Stimulated activated naive CD4-positive, alpha-beta T cell (primary cell): Measurements from ENCODE around the gene TFF3.
"Not testable (repeated sequence)": the region's sequence is repeated elsewhere in the genome, so short reads cannot be mapped to it uniquely, and the experiment has no call there.

ENCODE experiments used
- DNase-seq, 6 experiments: peaks; one replicate each; lab custom pipeline; 2025; lab: John Stamatoyannopoulos, UW

TFF3 gene

DNA sequence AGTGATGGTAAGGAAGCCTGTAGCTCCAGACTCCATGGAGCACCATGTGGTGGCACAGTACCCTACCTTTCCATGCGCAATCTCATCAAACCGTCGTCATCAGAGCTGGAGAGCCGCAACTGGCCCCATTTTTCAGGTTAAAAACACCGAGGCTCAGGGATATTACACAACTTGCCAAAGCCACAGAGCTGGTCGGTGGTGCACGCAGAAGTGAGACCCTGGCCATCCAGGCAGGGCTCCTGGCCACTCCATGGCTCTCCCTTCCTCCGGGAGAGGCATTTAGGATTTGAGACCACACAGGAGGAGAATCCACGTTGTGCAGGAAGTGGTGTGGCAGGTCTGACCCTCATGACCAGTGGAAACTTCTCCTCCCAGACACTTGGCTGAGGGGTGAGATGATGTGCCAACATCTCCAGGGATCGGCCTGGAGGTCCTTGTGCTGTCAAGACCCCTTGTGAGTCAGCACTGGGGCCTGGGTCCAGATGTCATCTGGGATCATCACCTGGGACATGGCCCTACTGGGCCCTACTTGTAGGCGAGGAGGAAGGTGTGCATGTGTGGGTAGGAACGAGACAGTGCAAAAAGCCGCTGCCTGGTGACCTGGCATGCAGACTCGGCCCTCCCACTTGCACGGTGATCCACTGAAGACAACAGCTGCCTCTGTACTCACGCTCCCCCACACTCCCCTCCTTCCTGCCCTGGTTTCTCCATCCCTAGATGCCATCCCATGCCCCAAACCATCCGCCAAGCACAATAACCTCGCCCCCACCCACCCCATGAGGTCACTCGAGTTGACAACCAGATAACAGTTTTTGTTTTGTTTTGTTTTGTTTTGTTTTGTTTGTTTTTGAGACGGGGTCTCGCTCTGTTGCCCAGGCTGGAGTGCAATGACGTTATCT lies 10.4 kb downstream of the TFF3 start:
- no peak for DNase-seq

DNA sequence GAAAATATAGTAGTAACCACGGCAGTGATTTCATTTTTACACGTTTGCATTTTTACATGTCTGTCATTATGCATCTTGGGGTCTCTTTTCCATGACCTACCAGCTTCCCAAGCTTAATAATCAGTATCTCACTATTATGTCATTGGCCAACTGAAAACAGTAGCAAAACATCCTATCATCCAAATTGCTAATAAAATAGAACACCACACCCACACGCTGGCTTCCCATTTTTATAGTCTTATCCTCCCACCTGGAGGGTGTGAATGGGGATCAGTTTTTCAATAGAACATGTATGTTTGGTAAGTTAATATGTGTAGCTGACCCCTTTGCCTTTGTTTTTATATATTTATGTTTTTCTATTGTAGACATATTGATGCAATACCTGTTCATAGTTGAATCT lies 11.8 kb downstream of the TFF3 start:
- no peak for DNase-seq

DNA sequence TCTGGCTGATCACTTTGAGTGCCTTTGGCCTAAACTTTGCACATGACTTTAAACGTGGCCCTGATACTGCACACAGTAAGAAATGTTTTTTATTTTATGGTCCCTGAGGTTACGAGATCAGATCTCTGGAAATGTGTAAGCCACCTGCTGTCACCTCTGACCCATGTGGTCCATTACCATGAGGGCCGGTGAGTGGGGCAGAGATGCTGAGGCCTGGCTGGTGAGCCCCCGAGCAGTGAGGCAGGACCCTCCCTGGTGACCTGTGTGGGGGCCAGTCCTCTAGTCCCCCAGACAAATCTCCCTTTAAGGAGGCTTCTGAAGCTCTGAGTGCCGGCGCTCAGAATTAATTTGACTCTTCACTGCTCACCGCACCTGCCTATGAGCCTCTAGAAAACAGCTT lies 12.4 kb downstream of the TFF3 start:
- DNase-seq: no peak

DNA sequence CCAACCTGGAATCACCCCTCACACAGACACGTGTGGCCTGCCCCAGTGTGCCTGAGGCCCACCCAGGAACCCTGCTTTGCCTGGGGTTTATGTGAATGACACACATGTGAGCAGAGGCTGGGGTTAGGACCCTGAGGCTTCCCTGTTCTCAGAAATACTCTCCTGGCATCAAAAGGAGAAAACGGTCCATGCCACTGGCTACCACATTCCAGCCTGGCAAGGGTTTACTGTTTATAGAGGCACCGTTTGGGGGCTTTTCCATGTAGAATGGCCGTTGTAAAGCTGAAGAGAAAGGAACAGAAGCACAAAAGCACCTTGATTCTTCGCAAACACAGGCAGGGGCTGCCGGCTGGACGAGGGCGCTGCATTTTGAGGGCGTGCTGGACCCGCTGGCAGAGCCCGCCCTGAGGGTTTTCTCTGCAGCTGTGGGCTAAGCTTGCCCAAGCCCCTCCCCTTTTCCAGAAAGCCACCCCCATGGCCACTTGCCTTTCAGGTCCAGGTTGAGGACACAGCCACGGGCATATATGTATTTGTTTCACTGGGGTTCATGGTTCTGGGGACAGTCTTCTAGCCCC lies 13.0 kb downstream of the TFF3 start:
- no peak for DNase-seq

DNA sequence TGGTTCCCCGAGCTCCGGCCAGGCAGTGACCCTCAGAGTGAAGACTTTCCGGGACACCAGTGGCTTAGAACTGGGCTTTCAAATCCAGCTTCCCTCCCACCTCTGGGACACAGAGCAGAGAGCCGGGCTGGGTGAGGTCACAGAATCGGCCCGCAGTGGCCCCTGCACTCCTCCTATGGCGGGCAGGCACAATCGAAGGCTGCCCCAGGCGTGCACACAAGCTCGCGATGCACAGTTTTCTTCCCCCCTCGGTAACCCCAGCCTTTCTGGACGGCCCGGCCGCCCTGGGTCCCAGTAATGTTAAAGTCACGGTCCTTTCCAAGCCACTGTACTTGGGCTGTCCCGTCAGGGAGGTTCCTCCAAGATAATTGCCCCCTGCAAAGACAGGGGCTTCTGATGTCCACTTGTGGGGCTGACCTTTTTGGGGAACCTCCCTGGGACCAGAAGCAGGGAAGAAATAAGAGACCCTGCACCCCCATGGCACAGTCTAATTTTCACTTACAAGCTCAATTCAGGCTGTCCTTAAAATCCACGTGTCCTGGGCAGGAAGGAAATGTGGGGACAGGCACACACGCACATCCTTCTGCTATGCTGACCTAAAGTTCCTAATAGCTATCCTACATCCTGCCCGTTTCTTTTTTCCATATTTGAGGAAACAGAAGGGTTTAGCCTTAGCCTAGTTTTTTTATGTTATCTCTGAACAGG lies 13.7 kb downstream of the TFF3 start:
- DNase-seq: no peak

DNA sequence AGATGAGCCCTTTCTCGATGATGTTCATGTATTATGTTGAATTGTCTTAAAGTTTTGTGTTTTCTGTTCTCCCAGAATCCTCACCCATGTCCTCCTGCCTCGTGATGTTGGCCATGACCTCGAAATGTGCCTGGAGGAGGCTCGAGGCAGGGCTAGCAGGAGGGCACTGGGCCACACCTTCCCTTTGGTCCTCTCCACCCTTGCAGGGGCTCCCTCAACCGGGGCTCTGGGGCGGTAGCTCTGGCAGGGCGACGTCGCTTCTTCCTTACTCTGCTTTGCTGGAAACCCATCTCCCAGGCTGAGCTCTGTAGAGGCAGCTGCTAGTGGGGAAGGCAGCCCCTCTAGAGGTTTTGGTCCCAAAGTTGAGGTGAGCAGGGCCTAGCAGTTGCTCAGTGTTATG lies 14.3 kb downstream of the TFF3 start:
- DNase-seq: no peak

DNA sequence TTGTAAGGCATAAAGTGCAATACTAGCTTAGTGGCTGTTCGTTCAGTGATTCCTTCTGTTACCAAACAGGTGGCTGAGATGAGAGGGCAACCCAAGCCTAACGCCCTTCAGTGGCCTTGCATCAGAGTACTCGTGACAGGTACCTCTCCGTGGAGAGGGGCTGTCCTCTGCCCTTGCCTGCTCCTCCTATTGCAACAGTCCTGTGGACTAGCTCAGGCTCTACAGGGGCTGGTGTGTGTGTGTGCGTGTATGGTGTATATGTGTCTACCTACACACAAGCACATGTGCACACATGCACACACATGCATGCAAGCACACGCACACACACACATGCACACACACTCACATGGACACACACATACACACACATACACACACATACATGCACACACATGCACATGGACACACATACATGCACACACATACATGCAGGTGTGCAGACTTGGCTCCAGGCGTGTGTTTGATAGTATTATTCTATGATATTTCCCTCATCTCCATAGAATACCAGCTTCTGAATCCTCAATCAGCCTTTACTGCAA lies 15.1 kb downstream of the TFF3 start:
- DNase-seq: no peak

DNA sequence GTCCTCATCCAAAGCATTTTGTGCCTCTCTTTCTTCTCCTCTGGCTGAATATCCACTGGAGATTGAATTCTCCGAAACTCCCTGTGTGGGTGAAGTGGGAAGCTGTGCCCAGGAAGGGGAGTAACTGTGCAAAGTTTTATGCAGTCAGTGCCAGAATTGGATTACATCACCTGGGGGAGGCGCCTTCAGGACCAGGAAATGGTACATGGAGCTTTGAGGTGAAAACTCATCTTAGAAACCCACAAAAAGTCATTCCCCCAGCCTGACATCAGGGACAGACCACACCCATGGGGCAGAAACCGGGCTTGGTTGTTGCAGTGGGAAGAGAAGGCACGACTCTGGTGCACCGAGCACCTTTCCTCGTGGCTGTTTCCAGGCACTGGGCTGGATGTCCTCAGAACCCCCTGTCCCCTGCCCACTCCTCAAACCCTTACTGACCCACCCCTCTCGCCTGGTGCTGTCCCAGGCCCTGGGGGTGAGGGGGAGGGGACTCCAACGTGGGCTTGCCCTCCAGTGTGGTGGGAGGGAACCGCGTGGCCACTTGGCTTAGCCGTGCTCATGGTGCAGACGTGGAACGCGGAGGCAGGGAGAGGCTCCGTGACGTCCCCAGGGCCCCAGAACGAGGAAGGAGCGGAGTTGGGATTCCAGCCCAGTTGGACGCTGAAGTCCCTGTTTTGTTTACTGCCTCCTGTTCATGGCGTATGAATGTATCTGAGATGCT lies 15.7 kb downstream of the TFF3 start:
- peak in 3 of 6 experiments; percentile 6 to 26 (median 13) for DNase-seq

DNA sequence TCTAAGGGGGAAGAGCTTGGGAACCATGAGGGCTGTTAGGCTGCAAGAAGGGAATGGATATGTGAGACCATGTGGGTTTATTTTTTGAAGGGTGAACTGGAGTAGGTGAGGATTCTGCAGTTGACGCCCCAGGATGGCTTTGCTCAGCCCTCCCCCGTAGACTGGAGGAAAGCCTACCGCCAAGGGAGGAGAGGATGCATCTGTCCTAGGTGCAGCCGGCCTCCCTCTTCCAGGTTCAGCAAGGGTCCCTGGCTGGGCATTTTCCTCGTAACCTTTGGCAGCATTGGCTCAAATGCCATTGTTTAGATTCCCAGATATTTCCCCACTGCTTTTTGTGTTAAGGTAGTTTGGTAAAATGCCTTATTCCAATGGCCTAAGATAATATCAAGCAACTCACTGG lies 16.6 kb downstream of the TFF3 start:
- DNase-seq: no peak

DNA sequence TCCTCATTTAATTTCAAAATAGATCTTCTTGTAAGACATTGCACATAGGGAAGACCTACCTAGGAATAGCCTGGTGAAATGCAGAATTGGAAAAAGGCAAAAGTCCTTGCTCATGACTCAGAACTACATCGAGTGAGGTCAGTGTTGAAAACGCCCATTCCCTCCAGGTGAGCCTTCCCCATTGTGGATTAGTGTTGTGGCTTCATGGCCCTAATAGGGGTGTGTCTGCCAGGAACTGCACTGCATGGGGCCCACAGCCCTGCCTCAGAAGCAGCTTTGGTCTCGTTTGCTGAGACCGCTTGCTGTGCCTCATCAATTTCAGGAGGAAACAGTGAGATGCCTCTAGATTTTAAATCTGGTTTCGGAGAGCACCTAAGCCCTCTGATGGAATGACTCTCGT lies 17.0 kb downstream of the TFF3 start:
- DNase-seq: no peak

DNA sequence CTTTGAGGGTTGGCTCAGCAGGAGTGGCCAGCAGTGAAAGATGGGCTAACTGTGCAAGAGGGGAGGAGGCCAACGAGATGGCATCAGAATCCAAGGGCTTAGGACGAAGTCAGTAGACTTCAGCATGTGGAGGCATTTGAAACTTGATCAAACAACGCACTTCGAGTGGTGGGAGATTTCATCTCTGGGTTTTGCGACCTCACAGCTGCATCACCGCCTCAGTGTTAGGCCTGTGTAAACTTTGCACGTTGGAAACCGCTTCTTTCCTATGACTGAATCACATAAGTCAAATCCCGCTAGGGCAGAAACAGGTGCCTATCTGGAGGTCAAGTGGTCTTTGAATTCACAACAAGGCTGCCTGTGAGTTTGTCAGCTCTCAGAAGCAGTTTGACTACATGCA lies 17.8 kb downstream of the TFF3 start:
- no peak for DNase-seq

DNA sequence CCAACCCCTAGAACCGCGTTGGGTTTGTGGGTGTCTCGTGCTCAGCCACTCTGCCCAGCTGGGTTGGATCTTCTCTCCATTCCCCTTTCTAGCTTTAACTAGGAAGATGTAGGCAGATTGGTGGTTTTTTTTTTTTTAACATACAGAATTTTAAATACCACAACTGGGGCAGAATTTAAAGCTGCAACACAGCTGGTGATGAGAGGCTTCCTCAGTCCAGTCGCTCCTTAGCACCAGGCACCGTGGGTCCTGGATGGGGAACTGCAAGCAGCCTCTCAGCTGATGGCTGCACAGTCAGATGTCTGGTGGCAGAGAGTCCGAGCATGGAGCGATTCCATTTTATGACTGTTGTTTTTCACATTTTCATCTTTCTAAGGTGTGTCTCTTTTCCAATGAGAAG lies 18.7 kb downstream of the TFF3 start:
- DNase-seq: no peak

DNA sequence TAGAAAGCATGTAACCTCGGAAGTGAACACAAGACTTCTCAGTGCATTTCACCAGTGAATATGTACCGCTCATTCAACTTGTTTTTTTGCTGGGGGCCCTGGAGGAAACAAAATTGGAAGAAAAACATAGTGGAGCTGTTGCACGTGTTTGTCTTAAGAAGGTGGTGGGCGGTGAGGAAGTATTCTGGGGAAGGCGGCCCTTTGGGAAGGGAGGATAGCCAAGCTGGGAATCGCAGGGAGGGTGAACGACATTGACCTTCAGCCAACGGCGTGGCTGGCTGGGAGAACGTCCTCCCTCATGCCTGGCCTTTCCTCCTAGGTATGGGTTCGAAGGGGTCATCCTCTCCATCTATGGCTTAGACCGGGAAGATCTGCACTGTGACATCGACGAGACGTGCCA lies 19.4 kb downstream of the TFF3 start:
- DNase-seq: no peak

DNA sequence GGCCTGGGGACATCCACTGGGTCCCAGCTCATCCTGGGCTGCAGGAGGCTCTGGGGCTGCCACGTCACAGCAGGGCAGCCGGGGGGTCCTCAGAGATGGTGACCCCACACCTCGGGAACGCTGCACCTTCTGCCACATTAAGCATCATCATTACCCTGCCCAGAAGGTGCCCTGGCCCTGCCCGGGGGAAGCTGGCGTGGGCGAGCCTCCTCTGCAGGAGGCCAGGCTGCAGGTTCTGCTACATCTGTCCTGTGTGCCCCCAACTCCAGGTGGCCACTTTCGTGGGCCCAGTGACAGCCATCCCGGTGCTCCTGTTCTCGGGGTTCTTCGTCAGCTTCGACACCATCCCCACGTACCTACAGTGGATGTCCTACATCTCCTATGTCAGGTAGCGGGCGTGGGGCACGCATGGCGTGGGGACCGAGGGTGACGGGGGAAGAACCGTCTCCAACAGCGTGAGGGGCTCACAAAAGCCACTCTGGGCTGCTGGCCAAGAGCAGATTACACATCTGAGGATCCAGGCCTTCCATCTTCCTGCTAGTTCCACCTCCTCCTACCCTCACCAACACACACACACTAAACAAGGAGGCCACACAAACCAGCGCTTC lies 20.8 kb downstream of the TFF3 start:
- DNase-seq: no peak

DNA sequence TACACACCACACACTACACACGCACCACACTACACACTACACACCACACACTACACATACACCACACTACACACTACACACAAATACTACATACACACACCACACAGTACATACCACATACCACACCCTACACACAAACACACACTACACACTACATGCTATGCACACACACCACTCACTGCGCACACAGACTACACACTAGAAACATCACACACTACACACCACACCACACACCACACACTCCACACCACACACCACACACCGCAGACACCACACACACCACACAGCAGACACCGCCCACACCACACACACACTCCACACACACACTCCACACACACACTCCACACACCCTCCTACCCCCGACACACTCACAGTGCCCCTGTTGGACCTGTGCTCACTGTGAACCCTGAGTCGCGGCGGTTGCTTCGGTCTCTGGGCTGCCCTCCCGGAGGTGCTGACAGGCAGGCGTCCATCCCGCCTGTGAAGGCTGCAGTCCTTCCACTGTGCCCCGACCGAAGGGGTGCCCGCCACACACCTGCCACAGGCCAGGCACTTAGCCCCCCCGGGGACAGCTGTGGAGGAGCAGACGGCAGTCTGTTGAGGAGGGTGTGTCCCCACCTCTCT lies 21.4 kb downstream of the TFF3 start:
- no peak for DNase-seq

DNA sequence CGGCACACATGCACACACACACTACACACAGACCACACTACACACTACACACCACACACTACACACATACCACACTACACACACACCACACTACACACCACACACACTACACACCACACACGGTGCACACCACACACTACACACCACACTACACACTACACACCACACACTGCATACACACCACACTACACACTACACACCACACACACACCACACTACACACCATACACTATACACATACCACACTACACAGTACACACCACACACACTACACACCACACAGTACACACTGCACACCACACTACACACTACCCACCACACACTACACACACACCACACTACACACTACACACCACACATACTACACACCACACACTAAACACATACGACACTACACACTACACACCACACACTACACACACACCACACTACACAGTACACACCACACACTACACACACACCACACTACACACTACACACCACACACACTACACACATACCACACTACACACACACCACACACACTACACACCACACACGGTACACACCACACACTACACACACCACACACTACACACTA lies 22.6 kb downstream of the TFF3 start:
- DNase-seq: not testable (repeated sequence)

DNA sequence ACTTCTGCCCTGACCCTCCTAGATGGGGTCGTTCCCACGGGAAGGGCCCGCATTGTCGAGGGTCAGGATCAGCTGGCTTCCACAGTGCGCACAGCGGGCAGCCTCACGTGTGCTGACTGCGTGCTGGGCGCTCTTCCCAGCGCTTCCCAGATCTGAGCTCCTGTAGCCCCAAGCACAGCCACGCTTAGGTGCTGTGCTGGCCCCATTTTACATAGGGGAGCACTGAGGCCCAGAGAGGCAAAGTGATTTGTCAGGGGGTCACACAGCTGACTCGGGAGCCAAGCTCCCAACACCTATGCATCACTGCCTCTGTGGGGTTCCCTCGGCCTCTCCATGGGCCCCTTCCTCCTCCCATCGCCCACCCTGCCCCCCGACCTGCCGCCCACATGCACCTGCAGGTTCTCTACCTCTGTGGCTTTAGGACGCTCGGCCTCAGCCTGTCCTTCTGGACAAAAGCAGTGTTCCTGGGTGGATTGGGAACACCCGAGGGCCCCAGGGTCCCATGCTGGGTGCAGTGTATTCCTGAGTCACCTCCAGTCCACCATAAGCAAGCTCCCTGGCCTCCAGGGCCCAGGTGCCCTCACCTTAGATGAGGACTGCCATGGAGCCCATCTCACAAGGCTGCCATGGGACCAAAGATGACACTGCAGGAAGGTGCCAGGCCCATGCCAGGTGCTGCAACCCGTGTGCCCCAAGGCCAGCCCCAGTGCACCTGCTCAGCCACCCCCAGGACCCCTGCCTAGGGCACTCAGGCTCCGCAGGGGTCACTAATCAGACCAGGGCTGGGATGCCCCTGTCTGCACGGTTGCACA lies 23.3 kb downstream of the TFF3 start:
- no peak for DNase-seq

DNA sequence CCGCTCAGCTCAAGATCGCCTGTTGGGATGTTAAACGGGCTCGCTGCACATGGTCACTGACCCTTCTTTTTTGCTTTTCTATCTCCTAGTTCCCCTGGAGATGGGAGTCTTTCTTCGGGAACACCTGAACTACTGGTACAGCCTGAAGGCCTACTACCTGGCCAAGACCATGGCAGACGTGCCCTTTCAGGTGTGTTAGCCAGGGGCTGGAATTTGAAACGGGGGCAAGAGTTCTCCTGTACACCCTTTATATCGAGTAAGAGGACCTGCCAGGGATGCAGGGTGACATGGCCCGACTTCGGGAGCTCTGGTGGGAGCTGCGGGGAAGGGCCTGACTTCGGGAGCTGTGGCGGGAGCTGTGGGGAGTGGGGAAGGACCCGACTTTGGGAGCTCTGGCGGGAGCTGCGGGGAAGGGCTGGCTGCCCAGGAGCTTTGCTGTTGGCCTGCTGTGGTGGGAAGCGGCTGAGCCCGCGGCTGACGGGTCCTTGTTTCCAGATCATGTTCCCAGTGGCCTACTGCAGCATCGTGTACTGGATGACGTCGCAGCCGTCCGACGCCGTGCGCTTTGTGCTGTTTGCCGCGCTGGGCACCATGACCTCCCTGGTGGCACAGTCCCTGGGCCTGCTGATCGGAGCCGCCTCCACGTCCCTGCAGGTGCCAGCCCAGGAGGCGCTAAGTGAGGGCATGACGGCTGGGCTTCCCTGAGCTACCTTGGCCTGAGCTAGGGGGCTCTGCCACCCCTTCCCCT lies 24.0 kb downstream of the TFF3 start:
- no peak for DNase-seq

DNA sequence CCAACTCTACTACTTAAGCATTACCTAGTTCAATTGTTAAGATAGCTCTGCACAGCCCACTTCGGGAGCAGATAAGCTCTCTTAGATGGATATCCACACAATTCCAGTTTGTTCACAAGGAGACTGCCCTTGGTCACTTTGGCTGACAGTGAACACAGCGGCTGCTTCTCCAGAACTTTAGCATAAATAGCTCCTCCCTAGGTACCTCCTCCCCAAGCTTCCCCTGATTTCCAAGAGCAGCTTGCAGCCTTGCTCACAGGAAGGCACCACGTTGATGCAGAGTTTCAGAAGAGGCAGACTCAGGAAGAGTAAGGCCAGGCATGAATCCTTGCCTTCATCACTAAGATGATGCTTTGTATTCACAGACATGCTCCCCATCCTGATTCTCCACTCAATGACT lies 24.7 kb downstream of the TFF3 start:
- no peak for DNase-seq
